NCI-H524 treated with DMSO at 0.1 percent for 48 hours (cell line): ENCODE results near the gene LPP.
"Not testable (repeated sequence)": the region's sequence is repeated elsewhere in the genome, so short reads cannot be mapped to it uniquely, and the experiment has no call there.

Source experiments
- DNase-seq: peaks from one replicate; lab custom pipeline; 2025; lab: John Stamatoyannopoulos, UW

LPP gene

GRCh38 chr3:188635258-188636042 lies 481.5 kb downstream of the LPP start:
- DNase-seq, result peak; percentile 1

- not testable (repeated sequence) for DNase-seq
Measured at GRCh38 chr3:188636292-188636691, 482.3 kb downstream of the LPP start.

GRCh38 chr3:188641076-188641475 lies 487.1 kb downstream of the LPP start:
- DNase-seq, result no peak

- DNase-seq, result no peak
Measured at GRCh38 chr3:188643736-188644135, 489.8 kb downstream of the LPP start.

GRCh38 chr3:188646592-188646991 lies 492.6 kb downstream of the LPP start:
- no peak for DNase-seq

- no peak for DNase-seq
Measured at GRCh38 chr3:188647237-188647636, 493.3 kb downstream of the LPP start.

- DNase-seq, result no peak
Measured at GRCh38 chr3:188649521-188649920, 495.6 kb downstream of the LPP start.

- DNase-seq, result no peak
Measured at GRCh38 chr3:188656196-188656982, 502.4 kb downstream of the LPP start.

GRCh38 chr3:188658606-188659005 lies 504.6 kb downstream of the LPP start:
- DNase-seq, result no peak

GRCh38 chr3:188659449-188660090 lies 505.6 kb downstream of the LPP start:
- DNase-seq, result no peak

GRCh38 chr3:188660415-188660814 lies 506.5 kb downstream of the LPP start:
- no peak for DNase-seq

GRCh38 chr3:188661806-188662205 lies 507.8 kb downstream of the LPP start:
- DNase-seq, result no peak

- DNase-seq, result no peak
Measured at GRCh38 chr3:188662214-188662613, 508.3 kb downstream of the LPP start.

- DNase-seq, result no peak
Measured at GRCh38 chr3:188662795-188663194, 508.8 kb downstream of the LPP start.

- no peak for DNase-seq
Measured at GRCh38 chr3:188663839-188664238, 509.9 kb downstream of the LPP start.

- DNase-seq, result no peak
Measured at GRCh38 chr3:188664795-188665194, 510.8 kb downstream of the LPP start.

- no peak for DNase-seq
Measured at GRCh38 chr3:188667926-188668325, 514.0 kb downstream of the LPP start.

- no peak for DNase-seq
Measured at GRCh38 chr3:188670446-188670845, 516.5 kb downstream of the LPP start.

GRCh38 chr3:188671971-188672370 lies 518.0 kb downstream of the LPP start:
- DNase-seq, result no peak

- no peak for DNase-seq
Measured at GRCh38 chr3:188672840-188673239, 518.9 kb downstream of the LPP start.

- DNase-seq, result no peak
Measured at GRCh38 chr3:188673646-188674186, 519.8 kb downstream of the LPP start.

GRCh38 chr3:188674595-188674994 lies 520.6 kb downstream of the LPP start:
- no peak for DNase-seq

- no peak for DNase-seq
Measured at GRCh38 chr3:188677344-188677743, 523.4 kb downstream of the LPP start.
